Frontal cortex (tissue), 4 donors: ENCODE results near the gene PIH1D1. TPM values are rescaled to one million over a fixed set of nuclear protein-coding genes. Genes with fewer than 3 reads are reported as not detected.

Experiments used
- DNase-seq, 2 donors: peaks; one replicate each; pipeline ENCODE4 v3.0.0; 2012; ENCODE audit warnings: low spot score in 2 of 2
- FAIRE-seq: peaks from 2 replicates; lab custom pipeline; 2012; peaks lifted over from hg19 to GRCh38; lab: Jason Lieb, UNC
- small RNA-seq: library from RNA; depleted of rRNA; stranded (forward); fragments of <200 nt; gene quantifications from one replicate; pipeline ENCODE3, GENCODE V24; 2014
- total RNA-seq: library from RNA; depleted of rRNA; stranded (reverse); fragments of >200 nt; gene quantifications from one replicate; pipeline ENCODE4 v1.2.3, GENCODE V29; 2014
- donor health status: control.
- donor health status: control.
- donor health status: control.

PIH1D1 gene
- total RNA-seq, 1 donor from 2014 or later = 60.7 TPM

GRCh38 chr19:49403404-49404187 lies 48.0 kb downstream of the PIH1D1 start:
- DNase-seq = no peak
- no peak for FAIRE-seq

- FAIRE-seq (no peak), DNase-seq (no peak)
These were observed 51.6 kb downstream of the PIH1D1 start for GRCh38 chr19:49400029-49400428.

GRCh38 chr19:49398931-49399330 lies 52.7 kb downstream of the PIH1D1 start:
- DNase-seq (no peak), FAIRE-seq (no peak)

- FAIRE-seq (no peak), DNase-seq (no peak)
These were observed 53.5 kb downstream of the PIH1D1 start for GRCh38 chr19:49398001-49398615.

GRCh38 chr19:49396738-49397505 lies 54.7 kb downstream of the PIH1D1 start:
- FAIRE-seq (no peak), DNase-seq (no peak)

Small RNA genes lying within 50 kb of the gene (small RNA-seq; reads per million reads assigned to genes)
- gene MIR150 (14.4 reads per million, percentile 96 among the genes with 10 or more reads in this experiment), gene SNORD32A (not detected), gene SNORD33 (not detected), gene SNORD34 (not detected), gene SNORD35A (not detected), gene SNORD35B (not detected)

Other genes starting within 250 kb of the PIH1D1 start
- not detected for gene SLC6A16, start 126.6 kb downstream of the PIH1D1 start, total RNA-seq
- 0.82 TPM for gene CD37, start 116.4 kb downstream of the PIH1D1 start, total RNA-seq
- gene TEAD2, start 89.4 kb downstream of the PIH1D1 start, total RNA-seq = 5.3 TPM
- gene DKKL1, start 87.9 kb downstream of the PIH1D1 start, total RNA-seq = 1.2 TPM
- not detected for gene KASH5, start 63.6 kb downstream of the PIH1D1 start, total RNA-seq
- gene PTH2, start 28.4 kb downstream of the PIH1D1 start, total RNA-seq = not detected
- gene GFY, start 26.4 kb downstream of the PIH1D1 start, total RNA-seq = not detected
- gene SLC17A7, start 10.3 kb downstream of the PIH1D1 start, total RNA-seq = 13.9 TPM
- 11.8 TPM for gene ALDH16A1, start 1.4 kb upstream of the PIH1D1 start, total RNA-seq
- 0.41 TPM for gene FLT3LG, start 22.4 kb upstream of the PIH1D1 start, total RNA-seq
- gene RPL13A, start 35.8 kb upstream of the PIH1D1 start, total RNA-seq = 2,981 TPM
- 4,137 TPM for gene RPS11, start 44.6 kb upstream of the PIH1D1 start, total RNA-seq
- 13.0 TPM for gene FCGRT, start 60.8 kb upstream of the PIH1D1 start, total RNA-seq
- 2.4 TPM for gene RCN3, start 76.2 kb upstream of the PIH1D1 start, total RNA-seq
- 33.4 TPM for gene NOSIP, start 128.7 kb upstream of the PIH1D1 start, total RNA-seq
- gene PRRG2, start 129.5 kb upstream of the PIH1D1 start, total RNA-seq = 0.41 TPM
- 5.7 TPM for gene PRR12, start 139.4 kb upstream of the PIH1D1 start, total RNA-seq
- 0.82 TPM for gene RRAS, start 188.3 kb upstream of the PIH1D1 start, total RNA-seq
- gene SCAF1, start 190.4 kb upstream of the PIH1D1 start, total RNA-seq = 9.4 TPM
- gene IRF3, start 214.0 kb upstream of the PIH1D1 start, total RNA-seq = 10.2 TPM
- gene BCL2L12, start 214.1 kb upstream of the PIH1D1 start, total RNA-seq = 1.2 TPM
- 248 TPM for gene PRMT1, start 225.5 kb upstream of the PIH1D1 start, total RNA-seq
- 0.82 TPM for gene ADM5, start 237.8 kb upstream of the PIH1D1 start, total RNA-seq
- 39.9 TPM for gene CPT1C, start 239.3 kb upstream of the PIH1D1 start, total RNA-seq